ENCODE results near the gene HCRTR2. TPM values are rescaled to one million over a fixed set of nuclear protein-coding genes. Genes with fewer than 3 reads are reported as not detected.

The HCRTR2 gene
- total RNA-seq, 1 experiment from 2014 or later, result not detected

- TF ChIP-seq ZNF396 (CRISPR knock-in tag; IDR thresholded peaks at IDR 0.05; ENCODE audit: borderline replicate concordance), result no peak
- no peak for TF ChIP-seq HMGA2 (CRISPR knock-in tag; IDR thresholded peaks at IDR 0.05)
- TF ChIP-seq ZNF532 (CRISPR knock-in tag; IDR thresholded peaks at IDR 0.05; ENCODE audit: borderline replicate concordance), result no peak
Measured at GRCh38 chr6:55137929-55138693, 36.2 kb upstream of the HCRTR2 start (continued).

- CTCF ChIA-PET, result no interaction called here
- no peak overlapping the region for H3K27ac Mint-ChIP-seq
- ATAC-seq, result no peak
Measured at GRCh38 chr6:55141611-55142010, 32.7 kb upstream of the HCRTR2 start.

GRCh38 chr6:55142610-55143009 is 31.7 kb upstream of the HCRTR2 start:
- no peaks in the 10 kb centered on the region for H3K36me3 Mint-ChIP-seq

More at GRCh38 chr6:55141611-55142010, 32.7 kb upstream of the HCRTR2 start:
- no peak overlapping the region for H3K4me3 Mint-ChIP-seq
- no peak for DNase-seq (ENCODE audit: low spot score)
- no peaks in the 10 kb centered on the region for H3K9me3 Mint-ChIP-seq
- peaks cover 21% of the 10 kb centered on the region for H3K4me1 Mint-ChIP-seq
- no peaks in the 10 kb centered on the region; the same call in 1 of the 2 replicates for H3K27me3 Mint-ChIP-seq (ENCODE audit: low read depth)
- POLR2A ChIA-PET, result no interaction called here
- TF ChIP-seq NFYB (CRISPR knock-in tag; conservative IDR thresholded peaks at IDR 0.05; ENCODE audit: low read depth), result no peak
- TF ChIP-seq MXD4 (CRISPR knock-in tag; IDR thresholded peaks at IDR 0.05; ENCODE audit: borderline replicate concordance), result no peak
- no peak for TF ChIP-seq E2F5 (CRISPR knock-in tag; IDR thresholded peaks at IDR 0.05)
- TF ChIP-seq MYBL2 (CRISPR knock-in tag; IDR thresholded peaks at IDR 0.05), result no peak
- TF ChIP-seq HMGXB4 (CRISPR knock-in tag; IDR thresholded peaks at IDR 0.05), result no peak
- TF ChIP-seq CREB1 (CRISPR knock-in tag; IDR thresholded peaks at IDR 0.05), result no peak
- no peak for TF ChIP-seq MAX (CRISPR knock-in tag; IDR thresholded peaks at IDR 0.05)
- H3K36me3 Mint-ChIP-seq, result no peaks in the 10 kb centered on the region

More at GRCh38 chr6:55142610-55143009, 31.7 kb upstream of the HCRTR2 start:
- no peaks in the 10 kb centered on the region; the same call in 1 of the 2 replicates for H3K27me3 Mint-ChIP-seq (ENCODE audit: low read depth)
- POLR2A ChIA-PET, result no interaction called here
- H3K27ac Mint-ChIP-seq, result no peak overlapping the region
- ATAC-seq (no peak), DNase-seq (ENCODE audit: low spot score) (no peak)
- H3K4me1 Mint-ChIP-seq, result peaks cover 18% of the 10 kb centered on the region
- H3K9me3 Mint-ChIP-seq, result no peaks in the 10 kb centered on the region
- no peak overlapping the region for H3K4me3 Mint-ChIP-seq
- no peak for TF ChIP-seq ZSCAN18 (CRISPR knock-in tag; IDR thresholded peaks at IDR 0.05)
- CTCF ChIA-PET, result no interaction called here
